OCI-LY1 (cell line): Measurements from ENCODE around the gene OSTM1.

Experiments used
- H2AFZ ChIP-seq: fragments of 200-600 bp; sonication (generic), shearing (Covaris generic); 2 replicates; pipeline ENCODE4 v1.6.0; 2014; ENCODE audit warnings: antibody characterized with exemption, mild to moderate bottlenecking, low read length
- H3F3A ChIP-seq: fragments of 200-600 bp; sonication (generic), shearing (Covaris generic); 2 replicates; pipeline ENCODE4 v1.6.0; 2014; ENCODE audit warnings: mild to moderate bottlenecking, antibody characterized with exemption, low read length, moderate library complexity; ENCODE audit not compliant: insufficient read depth
- H3K27ac ChIP-seq: fragments of 200-600 bp; sonication (generic); 2 replicates; pipeline ENCODE4 v1.5.1; 2014; ENCODE audit warnings: low read length, mixed run types, mild to moderate bottlenecking, low read depth; ENCODE audit not compliant: poor library complexity, severe bottlenecking
- H3K27me3 ChIP-seq: fragments of 200-600 bp; sonication (generic); 2 replicates; pipeline ENCODE4 v1.6.0; 2014; ENCODE audit warnings: antibody characterized with exemption, mild to moderate bottlenecking, low read length, moderate library complexity; ENCODE audit not compliant: insufficient read depth
- H3K36me3 ChIP-seq: fragments of 200-600 bp; sonication (generic); 2 replicates; pipeline ENCODE4 v1.6.1; 2014; ENCODE audit warnings: mild to moderate bottlenecking, antibody characterized with exemption, low read length, moderate library complexity, mixed read lengths; ENCODE audit not compliant: insufficient read depth
- H3K4me1 ChIP-seq: fragments of 200-600 bp; sonication (generic); 2 replicates; pipeline ENCODE4 v1.5.1; 2014; ENCODE audit warnings: mild to moderate bottlenecking, low read length, moderate library complexity; ENCODE audit not compliant: insufficient read depth, severe bottlenecking
- H3K4me2 ChIP-seq: fragments of 200-600 bp; sonication (generic), shearing (Covaris generic); 2 replicates; pipeline ENCODE4 v1.6.1; 2014; ENCODE audit warnings: low read length
- H3K4me3 ChIP-seq: fragments of 200-600 bp; sonication (generic); 2 replicates; pipeline ENCODE4 v1.5.1; 2014; ENCODE audit warnings: low read length, low read depth, mild to moderate bottlenecking, mixed read lengths; ENCODE audit not compliant: poor library complexity, severe bottlenecking
- H3K79me2 ChIP-seq: fragments of 200-600 bp; shearing (Covaris generic); 2 replicates; pipeline ENCODE4 v1.6.1; 2016; ENCODE audit warnings: mixed run types, low read length, mixed read lengths; ENCODE audit not compliant: insufficient read depth
- H3K9ac ChIP-seq: fragments of 200-600 bp; sonication (generic), shearing (Covaris generic); 2 replicates; pipeline ENCODE4 v1.6.1; 2014; ENCODE audit warnings: mild to moderate bottlenecking, low read length, mixed read lengths
- H3K9me2 ChIP-seq: fragments of 200-600 bp; sonication (generic), shearing (Covaris generic); 2 replicates; pipeline ENCODE4 v1.6.1; 2014; ENCODE audit warnings: low read depth, mild to moderate bottlenecking, low read length, mixed read lengths
- H3K9me3 ChIP-seq: fragments of 200-600 bp; shearing (Covaris generic); 2 replicates; pipeline ENCODE4 v1.6.1; 2014; ENCODE audit warnings: low read length, mixed read lengths
- H4K20me1 ChIP-seq: fragments of 200-600 bp; sonication (generic), shearing (Covaris generic); 2 replicates; pipeline ENCODE4 v1.6.0; 2016; ENCODE audit warnings: mild to moderate bottlenecking, low read length; ENCODE audit not compliant: insufficient read depth
- EZH2 ChIP-seq: fragments of 200-600 bp; sonication (generic), shearing (Covaris generic); IDR thresholded peaks from 2 replicates; pipeline ENCODE4 v1.8.0; 2017; ENCODE audit warnings: borderline replicate concordance, mixed run types, mild to moderate bottlenecking, antibody characterized with exemption, low read length, moderate library complexity, mixed read lengths
- TF ChIP-seq, protein P1 (sequence below): fragments of 200-600 bp; sonication (generic), shearing (Covaris generic); IDR thresholded peaks from 2 replicates; pipeline ENCODE4 v1.5.1; 2017; ENCODE audit warnings: mild to moderate bottlenecking, antibody characterized with exemption, low read length, moderate library complexity, mixed read lengths

The OSTM1 gene

DNA sequence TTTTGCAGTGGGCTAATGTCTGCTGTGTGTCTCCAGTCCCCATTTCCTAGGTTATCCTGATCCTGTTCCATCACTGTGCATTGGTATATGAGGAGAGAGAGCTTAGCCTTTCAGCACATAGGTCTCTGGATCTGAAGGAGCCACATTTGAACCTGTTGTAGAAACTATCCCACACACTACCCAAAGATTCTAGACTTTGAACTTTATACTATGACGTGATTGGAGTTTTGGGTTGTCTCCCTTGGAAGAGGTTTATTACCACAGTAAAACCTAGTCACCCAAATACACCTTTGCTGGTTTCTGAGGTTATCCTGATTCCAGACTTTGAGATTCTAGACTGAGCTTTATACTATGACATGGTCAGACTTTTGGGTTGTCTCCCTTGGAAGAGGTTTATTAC, 8.0 kb upstream of the OSTM1 start:
- H3K9ac ChIP-seq, result no peak overlapping the region
- no peaks in the 10 kb centered on the region for H3F3A ChIP-seq
- no peak overlapping the region for H3K4me2 ChIP-seq
- no peak overlapping the region for H2AFZ ChIP-seq
- no peaks in the 10 kb centered on the region for H3K9me2 ChIP-seq
- no peak overlapping the region for H3K27ac ChIP-seq
- no peaks in the 10 kb centered on the region for H3K79me2 ChIP-seq
- H3K4me1 ChIP-seq, result no peaks in the 10 kb centered on the region
- H3K9me3 ChIP-seq, result no peaks in the 10 kb centered on the region
- H3K36me3 ChIP-seq, result no peaks in the 10 kb centered on the region
- H4K20me1 ChIP-seq, result no peaks in the 10 kb centered on the region
- TF ChIP-seq, protein P1, sequence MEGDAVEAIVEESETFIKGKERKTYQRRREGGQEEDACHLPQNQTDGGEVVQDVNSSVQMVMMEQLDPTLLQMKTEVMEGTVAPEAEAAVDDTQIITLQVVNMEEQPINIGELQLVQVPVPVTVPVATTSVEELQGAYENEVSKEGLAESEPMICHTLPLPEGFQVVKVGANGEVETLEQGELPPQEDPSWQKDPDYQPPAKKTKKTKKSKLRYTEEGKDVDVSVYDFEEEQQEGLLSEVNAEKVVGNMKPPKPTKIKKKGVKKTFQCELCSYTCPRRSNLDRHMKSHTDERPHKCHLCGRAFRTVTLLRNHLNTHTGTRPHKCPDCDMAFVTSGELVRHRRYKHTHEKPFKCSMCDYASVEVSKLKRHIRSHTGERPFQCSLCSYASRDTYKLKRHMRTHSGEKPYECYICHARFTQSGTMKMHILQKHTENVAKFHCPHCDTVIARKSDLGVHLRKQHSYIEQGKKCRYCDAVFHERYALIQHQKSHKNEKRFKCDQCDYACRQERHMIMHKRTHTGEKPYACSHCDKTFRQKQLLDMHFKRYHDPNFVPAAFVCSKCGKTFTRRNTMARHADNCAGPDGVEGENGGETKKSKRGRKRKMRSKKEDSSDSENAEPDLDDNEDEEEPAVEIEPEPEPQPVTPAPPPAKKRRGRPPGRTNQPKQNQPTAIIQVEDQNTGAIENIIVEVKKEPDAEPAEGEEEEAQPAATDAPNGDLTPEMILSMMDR, result no peak
- TF ChIP-seq EZH2, result no peak
- H3K27me3 ChIP-seq, result no peaks in the 10 kb centered on the region
- no peak overlapping the region for H3K4me3 ChIP-seq

DNA sequence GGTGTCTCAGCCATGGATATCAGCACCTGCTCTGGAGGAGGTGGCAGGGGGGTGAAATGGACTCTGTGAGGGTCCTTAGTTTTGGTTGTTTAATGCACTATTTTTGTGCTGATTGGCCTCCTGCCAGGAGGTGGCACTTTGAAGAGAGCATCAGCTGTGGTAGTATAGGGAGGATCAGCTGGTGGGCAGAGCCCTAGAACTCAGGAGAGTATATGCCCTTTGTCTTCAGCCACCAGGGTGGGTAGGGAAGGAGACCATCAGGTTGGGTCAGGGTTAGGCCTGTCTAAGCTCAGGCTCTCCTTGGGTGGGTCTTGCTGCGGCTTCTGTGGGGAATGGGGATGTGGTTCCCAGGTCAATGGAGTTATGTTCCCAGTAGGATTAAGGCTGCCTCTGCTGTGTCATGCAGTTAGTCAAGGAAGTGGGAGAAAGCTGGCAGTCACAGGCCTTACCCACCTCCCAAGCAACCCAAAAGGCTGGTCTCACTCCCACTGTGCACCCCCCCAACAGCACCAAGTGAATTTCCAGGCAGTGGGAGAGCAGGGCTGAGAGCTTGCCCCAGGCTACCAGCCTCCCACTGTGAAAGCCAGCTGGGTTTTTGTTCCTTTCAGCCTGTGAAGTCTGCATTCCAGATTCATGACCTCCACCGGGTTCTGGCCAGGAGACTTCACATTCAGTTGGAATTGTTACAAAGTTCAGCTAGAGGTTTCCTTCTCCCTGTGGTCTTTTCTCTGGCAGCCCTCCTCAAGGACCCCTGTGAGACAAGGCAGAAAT, 5.7 kb upstream of the OSTM1 start:
- Histone ChIP-seq H3K9me3 (no peaks in the 10 kb centered on the region), H3K4me2 (no peak overlapping the region), H2AFZ (no peak overlapping the region), H4K20me1 (no peaks in the 10 kb centered on the region), H3K9ac (no peak overlapping the region), H3K79me2 (no peaks in the 10 kb centered on the region), H3K36me3 (no peaks in the 10 kb centered on the region), H3K9me2 (no peaks in the 10 kb centered on the region), H3K27me3 (no peaks in the 10 kb centered on the region), H3K4me1 (peaks cover 6% of the 10 kb centered on the region), H3F3A (no peaks in the 10 kb centered on the region), H3K4me3 (no peak overlapping the region), H3K27ac (no peak overlapping the region)
- TF ChIP-seq, protein P1, result no peak
- TF ChIP-seq EZH2, result no peak

DNA sequence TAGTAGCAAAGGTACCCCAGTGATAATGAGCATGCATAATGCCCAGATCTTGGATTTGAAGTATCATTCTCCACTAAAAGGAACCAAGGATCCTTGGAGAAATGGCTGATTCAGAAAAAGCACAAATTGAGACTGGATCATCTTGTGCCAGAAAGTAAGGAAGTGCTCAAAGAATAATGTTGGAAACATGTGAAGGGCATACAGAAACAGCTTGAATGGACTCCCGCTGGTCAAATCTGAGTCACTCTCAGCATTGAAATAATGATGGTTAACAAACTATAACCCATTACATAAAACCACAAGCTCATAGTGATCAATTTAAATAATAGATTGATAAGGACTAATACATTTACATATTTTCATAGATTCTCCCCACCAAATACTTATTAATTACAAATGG, 3.6 kb upstream of the OSTM1 start:
- no peak overlapping the region for H2AFZ ChIP-seq
- H3K27me3 ChIP-seq, result no peaks in the 10 kb centered on the region
- no peaks in the 10 kb centered on the region for H3K36me3 ChIP-seq
- no peaks in the 10 kb centered on the region for H3K9me3 ChIP-seq
- no peaks in the 10 kb centered on the region for H3K9me2 ChIP-seq
- H3K4me2 ChIP-seq, result no peak overlapping the region
- no peak for TF ChIP-seq EZH2
- TF ChIP-seq, protein P1, result no peak
- H3K9ac ChIP-seq, result no peak overlapping the region
- H3K4me3 ChIP-seq, result no peak overlapping the region
- peaks cover 19% of the 10 kb centered on the region for H3K4me1 ChIP-seq
- H3K79me2 ChIP-seq, result no peaks in the 10 kb centered on the region
- no peaks in the 10 kb centered on the region for H3F3A ChIP-seq
- H4K20me1 ChIP-seq, result no peaks in the 10 kb centered on the region
- no peak overlapping the region for H3K27ac ChIP-seq
